ENCODE results near the gene CCZ1.
"Not testable (repeated sequence)": the region's sequence is repeated elsewhere in the genome, so short reads cannot be mapped to it uniquely, and the experiment has no call there.

Gene CCZ1

GRCh38 chr7:5916529-5916928 is 18.0 kb downstream of the CCZ1 start:
- DNase-seq (ENCODE audit: low spot score), result not testable (repeated sequence)

DNA sequence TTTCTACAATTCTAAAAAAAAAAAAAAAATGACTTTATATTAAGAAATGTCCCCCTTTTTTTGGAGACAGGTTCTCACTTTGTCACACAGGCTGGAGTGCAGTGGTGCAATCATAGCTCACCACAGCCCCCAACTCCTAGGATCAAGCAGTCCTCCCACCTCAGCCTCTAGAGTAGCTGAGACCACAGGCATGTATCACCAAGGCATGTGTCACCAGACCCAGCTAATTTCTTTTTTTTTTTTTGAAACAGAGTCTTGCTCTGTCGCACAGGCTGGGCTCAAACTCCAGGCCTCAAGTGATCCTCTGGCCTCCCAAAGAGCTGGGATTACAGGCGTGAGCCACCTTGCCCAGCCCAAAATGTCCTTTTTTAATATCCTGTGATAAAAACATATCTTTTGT is 25.6 kb downstream of the CCZ1 start:
- DNase-seq (ENCODE audit: low spot score), result not testable (repeated sequence)

GRCh38 chr7:5924630-5925029 is 26.1 kb downstream of the CCZ1 start:
- not testable (repeated sequence) for DNase-seq (ENCODE audit: low spot score)

- not testable (repeated sequence) for DNase-seq (ENCODE audit: low spot score)
These were observed 27.8 kb downstream of the CCZ1 start for GRCh38 chr7:5926263-5926870.

GRCh38 chr7:5930290-5930689 is 31.8 kb downstream of the CCZ1 start:
- not testable (repeated sequence) for DNase-seq (ENCODE audit: low spot score)

DNA sequence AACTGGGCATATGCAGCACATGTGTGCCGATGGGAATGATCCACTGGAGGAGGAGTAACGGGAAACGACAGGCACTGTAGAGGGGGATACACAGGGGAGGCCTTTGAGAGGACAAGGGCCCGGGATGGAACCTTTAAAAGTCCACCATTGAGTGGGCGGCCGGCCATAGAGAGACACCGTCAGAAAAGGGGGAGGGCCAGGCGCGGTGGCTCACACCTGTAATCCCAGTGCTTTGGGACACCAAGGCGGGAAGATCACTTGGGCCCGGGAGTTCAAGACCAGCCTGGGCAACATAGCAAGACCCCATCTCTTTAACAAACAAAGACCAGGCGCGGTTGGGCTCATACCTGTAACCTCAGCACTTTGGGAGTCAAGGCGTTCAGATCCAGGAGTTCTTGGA is 32.7 kb downstream of the CCZ1 start:
- not testable (repeated sequence) for DNase-seq (ENCODE audit: low spot score)

- DNase-seq (ENCODE audit: low spot score), result not testable (repeated sequence)
These were observed 33.5 kb downstream of the CCZ1 start for GRCh38 chr7:5931905-5932644.

DNA sequence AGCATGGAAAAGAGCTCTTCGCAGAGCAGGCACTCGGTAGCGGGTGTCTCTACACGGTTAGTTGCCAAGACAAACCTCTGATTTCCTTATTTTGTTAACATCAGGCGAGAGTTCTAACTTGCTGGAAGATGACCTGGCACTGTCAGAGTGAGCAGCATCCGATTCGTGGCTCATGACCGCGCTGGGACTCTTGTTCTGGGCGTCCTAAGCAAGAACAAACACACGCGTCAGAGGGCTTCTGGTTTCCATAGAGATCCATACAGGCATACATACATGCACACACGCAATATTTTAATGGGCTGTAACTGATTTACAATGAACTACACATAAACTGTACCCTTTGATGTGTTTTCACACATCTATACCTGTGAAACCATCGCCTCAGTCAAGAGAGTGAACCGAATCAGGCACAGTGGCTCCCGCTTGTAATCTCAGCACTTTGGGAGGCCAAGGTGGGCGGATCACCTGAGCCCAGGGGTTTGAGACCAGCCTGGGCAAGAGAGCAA is 36.5 kb downstream of the CCZ1 start:
- not testable (repeated sequence) for DNase-seq (ENCODE audit: low spot score)

- not testable (repeated sequence) for DNase-seq (ENCODE audit: low spot score)
These were observed 64.7 kb downstream of the CCZ1 start for GRCh38 chr7:5963205-5963604.

DNA sequence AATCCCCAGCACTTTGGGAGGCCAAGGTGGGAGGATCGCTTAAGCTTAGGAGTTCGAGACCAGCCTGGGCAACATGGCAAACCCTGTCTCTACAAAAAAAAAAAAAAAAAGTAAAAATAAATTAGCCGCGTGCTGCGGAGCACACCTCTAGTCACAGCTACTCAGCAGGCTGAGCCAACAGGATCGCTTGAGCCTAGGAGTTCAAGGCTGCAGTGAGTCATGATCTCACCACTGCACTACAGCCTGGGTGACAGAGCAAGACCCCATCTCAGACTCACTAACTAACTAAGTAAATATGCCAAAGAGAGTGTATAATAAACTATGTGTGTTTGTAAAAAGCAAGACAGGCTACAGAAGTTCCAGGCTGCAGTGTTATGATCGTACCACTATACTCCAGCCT is 65.3 kb downstream of the CCZ1 start:
- DNase-seq (ENCODE audit: low spot score), result not testable (repeated sequence)

DNA sequence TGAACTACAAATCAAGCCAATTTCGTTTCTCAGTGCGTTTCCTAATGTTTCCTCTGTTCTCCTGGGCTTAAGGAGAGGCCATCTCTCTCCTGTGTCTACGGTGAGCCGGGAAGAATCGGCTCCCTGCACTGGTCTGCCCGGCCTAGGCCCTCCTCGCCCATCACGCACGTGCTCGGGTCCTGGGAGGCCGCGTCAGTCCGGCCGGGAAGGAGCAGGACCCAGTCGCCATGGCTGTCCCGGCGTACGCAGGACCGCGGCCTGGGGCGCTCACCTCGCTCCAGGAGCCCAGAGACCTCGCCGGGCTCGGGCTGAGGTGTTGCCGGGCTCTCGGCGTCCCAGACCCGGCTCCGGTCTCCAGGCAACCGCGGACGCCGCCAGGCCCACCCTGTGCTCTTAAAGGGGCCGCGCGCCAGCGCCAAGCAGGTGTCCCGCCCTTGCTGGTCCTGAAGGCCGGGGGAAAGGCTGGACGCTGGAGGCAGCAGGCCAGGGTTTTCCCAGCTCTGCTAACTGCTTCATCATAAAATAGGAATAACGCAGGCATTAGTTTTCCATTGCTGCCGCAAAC is 71.9 kb downstream of the CCZ1 start, which contains the start of gene RSPH10B:
RSPH10B (minus strand) TSS at position 343 of the 565 bp plus-strand sequence. CDS start 3,573 bp downstream, outside the sequence.
- DNase-seq (ENCODE audit: low spot score), result not testable (repeated sequence)

GRCh38 chr7:5973580-5973979 is 75.0 kb downstream of the CCZ1 start:
- not testable (repeated sequence) for DNase-seq (ENCODE audit: low spot score)

All from activated CD4-positive, alpha-beta T cell treated with anti-CD3 and anti-CD28 coated beads, Interleukin-2, Interleukin-4, amounts not matched to agents 100 ng/mL and 50 ng/mL, durations not matched to agents 16 hours and 8 hours (primary cell).